ENCODE results near the gene HBZ. TPM values are rescaled to one million over a fixed set of nuclear protein-coding genes. Genes with fewer than 3 reads are reported as not detected.

Gene HBZ
- total and polyA plus RNA-seq, 4 donors, result 0.09 to 9.2 (median 0.37) TPM; not detected in 1

GRCh38 chr16:183005-183404 is 30.6 kb downstream of the HBZ start:
- Histone ChIP-seq H3K9me3 (ENCODE audit: control insufficient read depth in 4 of 4, insufficient read depth in 3 of 4, low read length in 3 of 4) (peaks cover 0 to 2% (median 0%) of the 10 kb centered on the region in 4 donors), H3K4me1 (ENCODE audit: control insufficient read depth in 5 of 5, insufficient read depth in 5 of 5, low read length in 5 of 5) (peaks cover 0 to 14% (median 4%) of the 10 kb centered on the region in 5 donors), H3K36me3 (ENCODE audit: control insufficient read depth in 4 of 4, insufficient read depth in 4 of 4, low read length in 4 of 4) (peaks cover 2 to 8% (median 5%) of the 10 kb centered on the region in 4 donors), H3K4me3 (no peak overlapping the region), H3K9ac (ENCODE audit: insufficient read depth in 1 of 2, low read length in 2 of 2) (no peak overlapping the region), H3K27me3 (ENCODE audit: control insufficient read depth in 3 of 3, insufficient read depth in 3 of 3, low read length in 2 of 3) (peaks cover 0 to 18% (median 16%) of the 10 kb centered on the region in 3 donors), H3K27ac (ENCODE audit: low read depth in 1 of 2, low read length in 1 of 2) (no peak overlapping the region)
- 74 to 87% methylated on average over 7 of the region's 7 CpGs for WGBS, 2 donors
- no peak for DNase-seq
- no peak for TF ChIP-seq CTCF (IDR thresholded peaks at IDR 0.05; ENCODE audit: control extremely low read depth, extremely low read depth)
- no peak for ATAC-seq (ENCODE audit: insufficient read depth, low FRiP score)

- Histone ChIP-seq H3K27me3 (ENCODE audit: control insufficient read depth in 3 of 3, insufficient read depth in 3 of 3, low read length in 2 of 3) (no peaks in the 10 kb centered on the region), H3K27ac (ENCODE audit: low read depth in 1 of 2, low read length in 1 of 2) (no peak overlapping the region), H3K4me1 (ENCODE audit: control insufficient read depth in 5 of 5, insufficient read depth in 5 of 5, low read length in 5 of 5) (peaks cover 0 to 11% (median 4%) of the 10 kb centered on the region in 5 donors), H3K36me3 (ENCODE audit: control insufficient read depth in 4 of 4, insufficient read depth in 4 of 4, low read length in 4 of 4) (peaks cover 9 to 26% (median 21%) of the 10 kb centered on the region in 4 donors), H3K9ac (ENCODE audit: insufficient read depth in 1 of 2, low read length in 2 of 2) (no peak overlapping the region), H3K4me3 (no peak overlapping the region), H3K9me3 (ENCODE audit: control insufficient read depth in 4 of 4, insufficient read depth in 3 of 4, low read length in 3 of 4) (peaks cover 0 to 2% (median 0%) of the 10 kb centered on the region in 4 donors)
- DNase-seq, result no peak
- WGBS, 2 donors, result 88 to 92% methylated on average over 13 of the region's 13 CpGs
- no peak for TF ChIP-seq CTCF (IDR thresholded peaks at IDR 0.05; ENCODE audit: control extremely low read depth, extremely low read depth)
- no peak for ATAC-seq (ENCODE audit: insufficient read depth, low FRiP score)
These were observed 32.8 kb downstream of the HBZ start for GRCh38 chr16:185213-185612.

- Histone ChIP-seq H3K27me3 (ENCODE audit: control insufficient read depth in 3 of 3, insufficient read depth in 3 of 3, low read length in 2 of 3) (no peaks in the 10 kb centered on the region), H3K4me3 (no peak overlapping the region), H3K27ac (ENCODE audit: low read depth in 1 of 2, low read length in 1 of 2) (no peak overlapping the region), H3K9ac (ENCODE audit: insufficient read depth in 1 of 2, low read length in 2 of 2) (no peak overlapping the region), H3K36me3 (ENCODE audit: control insufficient read depth in 4 of 4, insufficient read depth in 4 of 4, low read length in 4 of 4) (peaks cover 14 to 30% (median 21%) of the 10 kb centered on the region in 4 donors), H3K4me1 (ENCODE audit: control insufficient read depth in 5 of 5, insufficient read depth in 5 of 5, low read length in 5 of 5) (peaks cover 0 to 6% (median 4%) of the 10 kb centered on the region in 5 donors), H3K9me3 (ENCODE audit: control insufficient read depth in 4 of 4, insufficient read depth in 3 of 4, low read length in 3 of 4) (peaks cover 0 to 2% (median 0%) of the 10 kb centered on the region in 4 donors)
- ATAC-seq (ENCODE audit: insufficient read depth, low FRiP score) (no peak), DNase-seq (no peak)
- no peak for TF ChIP-seq CTCF (IDR thresholded peaks at IDR 0.05; ENCODE audit: control extremely low read depth, extremely low read depth)
- WGBS, 2 donors, result 84 to 90% methylated on average over 10 to 11 of the region's 11 CpGs
These were observed 33.2 kb downstream of the HBZ start for GRCh38 chr16:185691-186090.

GRCh38 chr16:187330-187729 is 34.9 kb downstream of the HBZ start:
- Histone ChIP-seq H3K9me3 (ENCODE audit: control insufficient read depth in 4 of 4, insufficient read depth in 3 of 4, low read length in 3 of 4) (no peaks in the 10 kb centered on the region), H3K36me3 (ENCODE audit: control insufficient read depth in 4 of 4, insufficient read depth in 4 of 4, low read length in 4 of 4) (peaks cover 24 to 41% (median 25%) of the 10 kb centered on the region in 4 donors), H3K27ac (ENCODE audit: low read depth in 1 of 2, low read length in 1 of 2) (no peak overlapping the region), H3K27me3 (ENCODE audit: control insufficient read depth in 3 of 3, insufficient read depth in 3 of 3, low read length in 2 of 3) (no peaks in the 10 kb centered on the region), H3K9ac (ENCODE audit: insufficient read depth in 1 of 2, low read length in 2 of 2) (no peak overlapping the region), H3K4me1 (ENCODE audit: control insufficient read depth in 5 of 5, insufficient read depth in 5 of 5, low read length in 5 of 5) (no peaks in the 10 kb centered on the region), H3K4me3 (no peak overlapping the region)
- ATAC-seq (ENCODE audit: insufficient read depth, low FRiP score) (no peak), DNase-seq (no peak)
- TF ChIP-seq CTCF (IDR thresholded peaks at IDR 0.05; ENCODE audit: control extremely low read depth, extremely low read depth), result no peak
- 96 to 97% methylated on average over 8 of the region's 8 CpGs for WGBS, 2 donors

Data from lung (tissue), 12 donors.